Neutrophil (primary cell): Measurements from ENCODE around the gene LY6G6C.

Experiments used
- H3K27ac ChIP-seq: fragments of 200-600 bp; sonication (generic); 2 replicates; pipeline ENCODE4 v1.5.1; 2016; ENCODE audit warnings: mild to moderate bottlenecking, moderate library complexity
- H3K27me3 ChIP-seq: fragments of 200-600 bp; sonication (generic); 2 replicates; pipeline ENCODE4 v1.6.0; 2016; ENCODE audit warnings: mild to moderate bottlenecking
- H3K36me3 ChIP-seq: fragments of 200-600 bp; sonication (generic); 2 replicates; pipeline ENCODE4 v1.5.1; 2017
- H3K4me1 ChIP-seq, 2 experiments: fragments of 200-600 bp in 1 of 2; sonication (generic) in 1 of 2; 1 replicate in 1 of 2; 2 replicates in 1 of 2; pipeline versions ENCODE4 v1.5.1 to v1.6.1; 2013 to 2016; ENCODE audit warnings: low read depth in 1 of 2, low read length in 1 of 2, mild to moderate bottlenecking in 1 of 2, moderate library complexity in 1 of 2; ENCODE audit not compliant: control insufficient read depth in 1 of 2, insufficient read depth in 1 of 2
- H3K4me3 ChIP-seq, 2 experiments: fragments of 200-600 bp in 1 of 2; sonication (generic) in 1 of 2; 1 replicate in 1 of 2; 2 replicates in 1 of 2; pipeline ENCODE4 v1.5.1; 2013 to 2016; ENCODE audit warnings: low read depth in 1 of 2, low read length in 1 of 2, mild to moderate bottlenecking in 1 of 2, moderate library complexity in 1 of 2
- H3K9me3 ChIP-seq: fragments of 200-600 bp; sonication (generic); 2 replicates; pipeline ENCODE4 v1.5.1; 2016
- CTCF ChIP-seq: fragments of 200-600 bp; sonication (generic); IDR thresholded peaks from 2 replicates; pipeline ENCODE4 v1.5.1; 2016; ENCODE audit warnings: antibody characterized with exemption

The LY6G6C gene

DNA sequence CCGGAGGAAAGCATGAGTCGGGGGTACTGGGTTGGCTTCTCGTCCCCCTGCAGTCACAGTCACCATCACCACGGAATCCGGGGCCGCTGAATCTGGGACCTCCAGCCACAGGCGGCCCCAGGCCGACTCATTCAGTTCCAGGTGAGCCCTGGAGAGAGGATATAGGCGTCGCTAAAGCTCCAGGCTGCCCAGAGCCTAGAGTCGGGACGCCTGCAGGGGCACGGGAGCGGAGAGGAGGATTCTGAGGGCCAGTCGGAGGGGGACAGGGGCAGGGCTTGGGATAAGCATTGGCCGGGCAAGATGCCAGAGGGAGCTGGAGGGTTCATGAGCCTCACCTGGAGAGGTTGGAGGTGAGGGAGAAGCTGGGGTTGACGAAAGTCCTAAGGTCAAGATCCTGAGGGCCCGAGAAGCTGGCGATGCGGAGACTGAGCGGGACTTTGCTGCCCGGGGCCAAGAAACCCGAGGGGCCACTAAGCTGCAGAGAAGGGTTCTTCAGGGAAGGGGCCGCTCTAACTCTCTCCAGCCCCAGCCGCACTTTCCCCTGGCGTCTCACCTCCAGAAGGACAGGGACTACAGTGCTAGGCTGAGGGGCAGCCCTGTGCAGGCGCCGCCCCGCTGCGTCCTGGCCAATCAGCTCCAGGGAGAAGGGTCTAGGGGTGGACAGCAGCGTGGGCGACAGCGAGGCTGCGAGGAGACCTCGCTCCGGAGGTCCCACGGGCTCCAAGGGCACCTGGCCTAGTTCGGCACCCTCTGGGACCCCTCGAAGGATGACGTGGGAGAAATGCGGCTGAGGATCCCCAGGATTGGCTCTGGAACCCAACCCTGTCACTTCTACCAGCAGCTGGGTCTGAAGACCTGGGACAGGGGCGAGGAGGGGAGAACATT lies 44.6 kb upstream of the LY6G6C start:
- Histone ChIP-seq H3K4me3 (no peak overlapping the region), H3K27me3 (no peaks in the 10 kb centered on the region), H3K9me3 (no peaks in the 10 kb centered on the region), H3K36me3 (peaks cover 8% of the 10 kb centered on the region), H3K27ac (no peak overlapping the region), H3K4me1 (peaks cover 26 to 27% of the 10 kb centered on the region in 2 experiments)
- no peak for TF ChIP-seq CTCF

- TF ChIP-seq CTCF: no peak
- Histone ChIP-seq H3K9me3 (no peaks in the 10 kb centered on the region), H3K27ac (no peak overlapping the region), H3K27me3 (no peaks in the 10 kb centered on the region), H3K4me3 (no peak overlapping the region), H3K36me3 (peaks cover 13% of the 10 kb centered on the region), H3K4me1 (peaks cover 26 to 27% of the 10 kb centered on the region in 2 experiments)
These were observed 44.0 kb upstream of the LY6G6C start for GRCh38 chr6:31765559-31765909.

GRCh38 chr6:31764198-31764597 lies 42.7 kb upstream of the LY6G6C start:
- H3K4me3 ChIP-seq: no peak overlapping the region
- peaks cover 23% of the 10 kb centered on the region for H3K36me3 ChIP-seq
- no peak for TF ChIP-seq CTCF
- H3K4me1 ChIP-seq: peaks cover 18% of the 10 kb centered on the region in 2 experiments
- no peaks in the 10 kb centered on the region for H3K27me3 ChIP-seq
- no peaks in the 10 kb centered on the region for H3K9me3 ChIP-seq
- no peak overlapping the region for H3K27ac ChIP-seq

DNA sequence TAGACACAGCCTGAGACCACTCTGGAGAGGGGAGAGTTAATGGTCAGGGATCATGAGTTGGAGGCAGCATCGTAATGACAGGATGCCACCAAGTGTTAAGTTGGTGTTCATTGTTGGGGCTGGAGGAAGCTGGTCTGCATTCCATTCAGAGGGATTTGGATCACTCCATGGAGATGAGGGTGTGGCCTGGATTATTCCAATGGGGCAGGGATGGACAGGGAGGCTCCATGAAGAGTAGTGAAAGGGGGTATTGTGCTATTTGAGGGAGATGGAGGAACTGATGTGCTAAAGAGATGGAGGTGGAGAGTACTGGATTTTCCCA lies 42.0 kb upstream of the LY6G6C start:
- Histone ChIP-seq H3K27ac (no peak overlapping the region), H3K9me3 (no peaks in the 10 kb centered on the region), H3K27me3 (no peaks in the 10 kb centered on the region), H3K4me3 (no peak overlapping the region), H3K36me3 (peaks cover 23% of the 10 kb centered on the region), H3K4me1 (peaks cover 11% of the 10 kb centered on the region in 2 experiments)
- no peak for TF ChIP-seq CTCF

GRCh38 chr6:31762878-31763618 lies 41.5 kb upstream of the LY6G6C start:
- TF ChIP-seq CTCF: no peak
- no peaks in the 10 kb centered on the region for H3K27me3 ChIP-seq
- no peaks in the 10 kb centered on the region for H3K9me3 ChIP-seq
- H3K4me3 ChIP-seq: no peak overlapping the region
- peaks cover 23% of the 10 kb centered on the region for H3K36me3 ChIP-seq
- no peak overlapping the region for H3K27ac ChIP-seq
- H3K4me1 ChIP-seq: peaks cover 6% of the 10 kb centered on the region in 2 experiments
